Fibroblast of lung (primary cell): Measurements from ENCODE around the gene HID1.

ENCODE experiments used
- EZH2 ChIP-seq: IDR thresholded peaks from 2 replicates; pipeline ENCODE4 v1.5.1; 2012; ENCODE audit warnings: low read length, control low read depth, mild to moderate bottlenecking; ENCODE audit errors: missing control alignments
- TF ChIP-seq, protein P1 (sequence below), 2 donors: IDR thresholded peaks in 1 of 2; conservative IDR thresholded peaks in 1 of 2; 1 replicate in 1 of 2; 2 replicates in 1 of 2; pipeline ENCODE4 v1.5.1; 2011 to 2012; ENCODE audit warnings: low read length in 2 of 2, control low read depth in 1 of 2, inconsistent platforms in 1 of 2, low read depth in 1 of 2, mild to moderate bottlenecking in 1 of 2

DNA sequence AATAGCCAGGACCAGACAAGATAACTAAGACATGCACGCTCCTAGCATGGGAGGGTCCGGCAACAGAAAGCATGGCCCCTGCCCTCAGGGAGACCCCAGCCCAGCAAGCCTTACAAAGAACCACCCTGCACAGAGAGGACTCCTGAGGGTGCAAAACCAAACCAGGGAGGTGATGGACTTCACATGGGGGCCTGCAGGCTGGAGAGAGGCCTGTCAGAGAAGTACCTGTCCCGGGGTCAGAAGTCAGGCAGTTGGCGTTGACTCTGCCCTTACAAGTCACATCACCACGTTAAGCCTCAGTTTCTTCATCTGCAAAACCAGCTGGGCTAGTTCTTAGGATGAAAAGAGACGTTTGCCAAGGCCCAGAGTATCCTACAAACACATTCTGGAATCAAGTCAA, 43.8 kb downstream of the HID1 start:
- TF ChIP-seq, protein P1, sequence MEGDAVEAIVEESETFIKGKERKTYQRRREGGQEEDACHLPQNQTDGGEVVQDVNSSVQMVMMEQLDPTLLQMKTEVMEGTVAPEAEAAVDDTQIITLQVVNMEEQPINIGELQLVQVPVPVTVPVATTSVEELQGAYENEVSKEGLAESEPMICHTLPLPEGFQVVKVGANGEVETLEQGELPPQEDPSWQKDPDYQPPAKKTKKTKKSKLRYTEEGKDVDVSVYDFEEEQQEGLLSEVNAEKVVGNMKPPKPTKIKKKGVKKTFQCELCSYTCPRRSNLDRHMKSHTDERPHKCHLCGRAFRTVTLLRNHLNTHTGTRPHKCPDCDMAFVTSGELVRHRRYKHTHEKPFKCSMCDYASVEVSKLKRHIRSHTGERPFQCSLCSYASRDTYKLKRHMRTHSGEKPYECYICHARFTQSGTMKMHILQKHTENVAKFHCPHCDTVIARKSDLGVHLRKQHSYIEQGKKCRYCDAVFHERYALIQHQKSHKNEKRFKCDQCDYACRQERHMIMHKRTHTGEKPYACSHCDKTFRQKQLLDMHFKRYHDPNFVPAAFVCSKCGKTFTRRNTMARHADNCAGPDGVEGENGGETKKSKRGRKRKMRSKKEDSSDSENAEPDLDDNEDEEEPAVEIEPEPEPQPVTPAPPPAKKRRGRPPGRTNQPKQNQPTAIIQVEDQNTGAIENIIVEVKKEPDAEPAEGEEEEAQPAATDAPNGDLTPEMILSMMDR (conservative IDR thresholded peaks at IDR 0.05 in 1 of 2, IDR thresholded peaks at IDR 0.05 in 1 of 2; ENCODE audit: low read depth in 1 of 2, low read length in 2 of 2), result no peak
- TF ChIP-seq EZH2, result no peak
